ENCODE results near the gene PLEKHG4B.

The PLEKHG4B gene

DNA sequence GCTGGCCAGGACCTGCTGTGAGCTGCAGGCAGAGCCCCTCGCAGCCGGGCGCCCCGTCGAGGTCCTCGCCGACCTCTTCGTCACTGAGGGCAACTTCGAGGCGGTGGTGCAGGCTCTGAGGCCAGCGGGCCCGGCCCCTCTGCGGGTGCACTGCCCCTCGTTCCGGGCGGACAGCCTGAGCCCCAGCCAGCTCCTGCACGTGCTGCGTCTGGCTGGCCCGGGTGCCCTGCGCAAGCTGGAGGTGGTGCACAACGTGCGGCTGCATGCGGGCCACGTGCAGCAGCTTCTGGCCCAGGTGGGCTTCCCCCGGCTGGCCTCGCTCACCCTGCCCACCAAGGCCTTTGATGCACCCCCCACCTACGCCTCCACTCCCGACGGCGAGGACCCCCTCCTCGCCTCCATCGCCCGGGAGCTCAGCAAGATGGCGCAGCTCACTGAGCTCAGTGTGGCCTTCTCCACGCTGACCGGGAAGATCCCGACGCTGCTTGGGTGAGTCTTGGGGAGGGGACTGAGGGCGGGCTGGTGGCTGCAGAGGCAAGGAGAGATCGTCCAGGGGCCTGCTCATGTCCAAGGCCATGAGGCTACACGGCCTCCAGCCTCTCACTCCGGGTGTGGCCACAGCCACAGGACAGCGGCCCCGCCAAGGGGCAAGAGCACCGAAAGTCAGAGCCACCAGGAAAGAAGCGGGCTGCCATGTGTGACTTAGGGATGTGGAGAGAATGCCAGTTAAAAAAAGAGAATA is 100.2 kb downstream of the PLEKHG4B start:
- DNase-seq (ENCODE audit: extremely low spot score) = no peak
- CTCF ChIA-PET = interaction anchor here (0.9 to 1.2 kb wide), 3 partner anchors 10 to 712 kb away, joined by 3 read pairs; no protein-coding TSS in a partner anchor
- TF ChIP-seq, protein P1, sequence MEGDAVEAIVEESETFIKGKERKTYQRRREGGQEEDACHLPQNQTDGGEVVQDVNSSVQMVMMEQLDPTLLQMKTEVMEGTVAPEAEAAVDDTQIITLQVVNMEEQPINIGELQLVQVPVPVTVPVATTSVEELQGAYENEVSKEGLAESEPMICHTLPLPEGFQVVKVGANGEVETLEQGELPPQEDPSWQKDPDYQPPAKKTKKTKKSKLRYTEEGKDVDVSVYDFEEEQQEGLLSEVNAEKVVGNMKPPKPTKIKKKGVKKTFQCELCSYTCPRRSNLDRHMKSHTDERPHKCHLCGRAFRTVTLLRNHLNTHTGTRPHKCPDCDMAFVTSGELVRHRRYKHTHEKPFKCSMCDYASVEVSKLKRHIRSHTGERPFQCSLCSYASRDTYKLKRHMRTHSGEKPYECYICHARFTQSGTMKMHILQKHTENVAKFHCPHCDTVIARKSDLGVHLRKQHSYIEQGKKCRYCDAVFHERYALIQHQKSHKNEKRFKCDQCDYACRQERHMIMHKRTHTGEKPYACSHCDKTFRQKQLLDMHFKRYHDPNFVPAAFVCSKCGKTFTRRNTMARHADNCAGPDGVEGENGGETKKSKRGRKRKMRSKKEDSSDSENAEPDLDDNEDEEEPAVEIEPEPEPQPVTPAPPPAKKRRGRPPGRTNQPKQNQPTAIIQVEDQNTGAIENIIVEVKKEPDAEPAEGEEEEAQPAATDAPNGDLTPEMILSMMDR (IDR thresholded peaks at IDR 0.05; ENCODE audit: control extremely low read depth, extremely low read depth, low read depth, missing control alignments) = no peak
- POLR2A ChIA-PET = no interaction called here

DNA sequence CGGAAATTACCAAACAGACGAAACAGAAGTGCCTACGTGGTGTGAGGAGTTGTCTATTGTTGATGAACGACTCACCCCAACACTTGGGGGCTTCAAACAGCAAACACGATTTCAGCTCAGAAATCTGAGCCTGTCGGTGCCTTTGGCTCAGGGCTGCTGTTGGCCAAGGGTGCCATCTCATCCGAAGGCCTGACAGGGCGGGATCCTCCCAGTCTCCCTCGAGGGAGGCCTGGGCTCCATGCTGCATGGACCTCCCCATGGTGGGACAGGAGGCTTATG is 100.7 kb downstream of the PLEKHG4B start:
- no peak for DNase-seq (ENCODE audit: extremely low spot score)
- ChIA-PET CTCF (interaction anchor here (0.9 to 1.0 kb wide), 2 partner anchors 27 to 711 kb away, joined by 3 read pairs; no protein-coding TSS in a partner anchor), POLR2A (no interaction called here)
- TF ChIP-seq, protein P1 (IDR thresholded peaks at IDR 0.05; ENCODE audit: control extremely low read depth, extremely low read depth, low read depth, missing control alignments) = no peak

DNA sequence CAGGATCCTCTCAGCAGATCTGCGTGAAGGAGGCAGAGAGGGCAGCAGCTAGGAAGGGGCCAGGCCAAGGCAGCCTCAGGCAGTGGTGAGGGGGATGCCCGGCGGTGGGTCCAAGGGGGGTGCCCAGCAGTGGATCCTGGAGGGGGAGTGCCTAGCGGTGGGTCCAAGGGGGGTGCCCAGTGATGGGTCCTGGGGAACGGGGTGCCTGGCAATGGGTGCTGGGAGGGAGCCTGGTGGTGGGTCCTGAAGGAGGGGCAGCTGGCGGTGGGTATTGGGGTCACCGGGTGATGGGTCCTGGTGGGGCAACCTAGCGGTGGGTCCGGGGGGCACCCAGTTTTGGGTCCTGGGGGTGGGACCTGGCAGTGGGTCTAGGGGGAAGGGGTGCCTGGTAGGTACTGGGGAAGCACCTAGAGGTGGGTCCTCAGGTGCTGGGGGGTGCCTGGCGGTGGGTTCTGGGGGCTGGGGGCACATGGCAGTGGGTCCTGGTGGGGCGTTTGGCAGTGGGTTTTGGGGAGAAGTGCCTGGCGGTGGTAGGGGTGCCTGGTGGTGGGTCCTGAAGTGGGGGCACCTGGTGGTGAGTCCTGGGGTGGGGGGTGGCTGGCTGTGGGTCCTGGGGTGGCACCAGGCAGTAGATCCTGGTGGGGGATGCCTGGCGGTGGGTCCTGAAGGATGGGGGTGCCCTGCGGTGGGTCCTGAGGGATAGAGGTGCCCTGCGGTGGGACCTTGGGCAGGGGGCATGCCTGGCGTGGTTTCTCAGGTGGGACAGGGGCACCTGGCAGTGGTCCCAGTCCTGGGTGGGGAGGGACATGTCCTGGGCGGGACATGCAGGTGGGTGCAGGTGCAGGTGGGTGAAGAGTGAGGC is 101.2 kb downstream of the PLEKHG4B start:
- CTCF ChIA-PET = interaction anchor here (0.9 kb wide), 1 partner anchor 26 kb away, joined by 3 read pairs; no protein-coding TSS in a partner anchor
- POLR2A ChIA-PET = no interaction called here
- TF ChIP-seq, protein P1 (IDR thresholded peaks at IDR 0.05; ENCODE audit: control extremely low read depth, extremely low read depth, low read depth, missing control alignments) = no peak
- DNase-seq (ENCODE audit: extremely low spot score) = no peak

- ChIA-PET POLR2A (no interaction called here), CTCF (interaction anchor here (1.4 kb wide), 1 partner anchor 24 kb away, joined by 4 read pairs; the partner anchor contains the start of genes CCDC127 and SDHA)
- no peak for DNase-seq (ENCODE audit: extremely low spot score)
- TF ChIP-seq, protein P1 (IDR thresholded peaks at IDR 0.05; ENCODE audit: control extremely low read depth, extremely low read depth, low read depth, missing control alignments) = no peak
Measured at GRCh38 chr5:194102-194501, 102.1 kb downstream of the PLEKHG4B start.

DNA sequence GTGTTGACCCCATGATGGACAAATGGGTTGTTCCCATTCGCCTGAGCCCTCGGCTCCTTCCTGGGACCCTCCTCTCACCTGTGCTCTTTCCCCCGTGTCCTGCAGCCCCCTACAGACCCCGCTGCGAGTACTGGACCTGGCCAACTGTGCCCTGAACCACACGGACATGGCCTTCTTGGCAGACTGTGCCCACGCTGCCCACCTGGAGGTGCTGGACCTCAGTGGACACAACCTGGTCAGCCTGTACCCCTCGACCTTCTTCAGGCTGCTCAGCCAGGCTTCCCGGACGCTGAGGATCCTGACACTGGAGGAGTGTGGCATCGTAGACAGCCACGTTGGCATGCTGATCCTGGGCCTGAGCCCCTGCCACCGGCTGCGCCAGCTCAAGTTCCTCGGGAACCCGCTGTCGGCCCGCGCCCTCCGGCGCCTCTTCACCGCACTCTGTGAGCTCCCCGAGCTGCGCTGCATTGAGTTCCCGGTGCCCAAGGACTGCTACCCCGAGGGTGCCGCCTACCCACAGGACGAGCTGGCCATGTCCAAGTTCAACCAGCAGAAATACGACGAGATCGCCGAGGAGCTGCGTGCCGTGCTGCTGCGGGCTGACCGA is 102.7 kb downstream of the PLEKHG4B start:
- CTCF ChIA-PET = interaction anchor here (1.4 kb wide), 1 partner anchor 23 kb away, joined by 4 read pairs; the partner anchor contains the start of genes CCDC127 and SDHA
- TF ChIP-seq, protein P1 (IDR thresholded peaks at IDR 0.05; ENCODE audit: control extremely low read depth, extremely low read depth, low read depth, missing control alignments) = no peak
- POLR2A ChIA-PET = no interaction called here
- DNase-seq (ENCODE audit: extremely low spot score) = no peak
